Measurements from ENCODE around the gene C22orf23.

Gene C22orf23

GRCh38 chr22:37897807-37898206 lies 55.6 kb downstream of the C22orf23 start:
- no peak for DNase-seq (ENCODE audit: low read depth)

DNA sequence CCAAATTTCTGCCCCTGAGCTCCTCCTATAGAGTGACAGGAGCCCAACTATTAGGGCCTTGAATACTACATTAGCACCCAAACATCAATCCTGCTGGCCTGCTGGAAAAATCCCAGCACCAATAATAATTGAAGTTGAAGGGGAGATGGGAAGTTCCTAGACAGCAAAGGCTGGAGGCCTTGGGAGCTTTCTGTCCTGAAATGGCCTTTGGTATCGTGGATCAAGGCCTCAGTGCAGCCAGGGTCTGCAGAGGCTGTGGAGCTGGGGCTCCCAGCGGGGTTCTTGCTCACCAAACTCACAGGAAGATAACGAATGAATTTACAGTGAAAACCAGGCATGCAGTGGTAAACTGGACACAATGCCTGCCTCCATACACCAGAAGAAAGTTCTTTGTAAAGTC lies 56.5 kb downstream of the C22orf23 start:
- no peak for DNase-seq (ENCODE audit: low read depth)

DNA sequence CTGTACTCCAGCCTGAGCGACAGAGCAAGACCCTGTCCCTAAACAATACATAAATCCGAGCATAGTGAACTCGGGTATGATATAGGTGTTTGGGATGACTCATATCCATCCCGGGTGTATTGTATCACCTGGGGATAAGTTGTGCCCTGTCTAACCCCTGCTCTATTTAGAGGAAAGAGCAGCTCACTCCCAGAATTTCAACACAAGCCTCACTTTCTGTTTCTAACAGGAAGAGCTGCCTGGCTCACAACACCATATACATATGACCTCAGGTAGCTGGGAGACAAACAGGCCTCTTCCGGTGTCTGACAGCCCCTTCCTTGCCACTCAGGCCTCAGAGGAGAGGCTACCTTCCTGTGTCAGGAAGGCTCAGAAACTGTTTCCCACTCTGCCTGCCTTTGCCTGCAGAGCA lies 57.2 kb downstream of the C22orf23 start:
- no peak for DNase-seq (ENCODE audit: low read depth)

- no peak for DNase-seq (ENCODE audit: low read depth)
Observed at GRCh38 chr22:37894939-37895670, 58.3 kb downstream of the C22orf23 start.

DNA sequence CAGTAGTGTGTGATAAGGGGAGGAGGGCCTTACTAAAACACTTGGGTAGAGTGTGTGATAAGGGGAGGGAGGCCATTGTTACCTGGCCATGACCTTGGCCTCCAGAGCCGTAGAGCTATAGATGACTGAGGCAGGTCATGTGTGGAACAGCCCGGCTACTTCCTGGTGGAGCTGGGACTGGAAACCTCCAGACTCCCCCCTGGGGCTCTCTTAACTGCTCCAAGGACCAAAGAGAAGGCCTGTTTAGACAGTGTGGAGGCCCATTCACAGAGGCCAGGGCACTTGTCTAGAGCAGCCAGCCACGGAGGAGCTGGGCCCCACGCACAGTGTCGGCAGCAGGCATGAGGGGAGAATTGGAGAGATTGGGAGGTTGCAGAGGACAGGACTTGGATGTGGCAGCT lies 59.8 kb downstream of the C22orf23 start:
- DNase-seq (ENCODE audit: low read depth): no peak
